GM21717 (cell line): Measurements from ENCODE around the gene RNF157.
"Not testable (repeated sequence)": the region's sequence is repeated elsewhere in the genome, so short reads cannot be mapped to it uniquely, and the experiment has no call there.

Experiments
- ATAC-seq: cut with Tn5 transposase; IDR thresholded peaks from one replicate; pipeline ENCODE4 v1.9.1; 2021; ENCODE audit warnings: mild to moderate bottlenecking, moderate library complexity; ENCODE audit not compliant: unreplicated experiment

Gene RNF157

DNA sequence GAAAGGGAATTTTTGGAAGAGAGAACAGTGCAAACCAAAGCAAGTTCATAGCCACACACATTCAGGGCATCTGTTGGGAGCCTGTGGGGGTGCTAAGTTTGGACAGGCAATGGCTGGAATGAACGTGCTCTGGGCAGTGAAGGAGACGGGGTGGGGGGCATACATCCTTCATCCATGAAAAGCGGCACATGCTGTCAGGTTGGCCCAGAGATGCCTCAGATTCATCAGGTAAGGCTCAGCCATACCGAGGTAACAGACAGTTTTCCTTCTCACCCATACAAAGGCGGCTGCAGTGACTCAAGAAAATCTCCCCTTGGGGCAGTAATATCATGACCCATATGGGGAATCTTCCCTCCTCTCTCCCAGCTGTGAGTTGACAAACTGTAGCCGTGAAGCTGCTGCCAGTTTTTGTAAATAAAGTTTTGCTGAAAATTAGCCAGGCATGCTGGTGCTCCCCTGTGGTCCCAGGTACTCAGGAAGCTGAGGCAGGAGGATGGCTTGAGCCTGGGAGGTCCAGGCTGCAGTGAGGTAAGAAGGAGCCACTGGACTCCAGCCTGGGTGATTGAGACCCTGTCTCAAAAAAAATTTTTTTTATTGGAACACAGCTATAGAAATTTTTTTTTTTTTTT lies 15.6 kb upstream of the RNF157 start:
- no peak for ATAC-seq

DNA sequence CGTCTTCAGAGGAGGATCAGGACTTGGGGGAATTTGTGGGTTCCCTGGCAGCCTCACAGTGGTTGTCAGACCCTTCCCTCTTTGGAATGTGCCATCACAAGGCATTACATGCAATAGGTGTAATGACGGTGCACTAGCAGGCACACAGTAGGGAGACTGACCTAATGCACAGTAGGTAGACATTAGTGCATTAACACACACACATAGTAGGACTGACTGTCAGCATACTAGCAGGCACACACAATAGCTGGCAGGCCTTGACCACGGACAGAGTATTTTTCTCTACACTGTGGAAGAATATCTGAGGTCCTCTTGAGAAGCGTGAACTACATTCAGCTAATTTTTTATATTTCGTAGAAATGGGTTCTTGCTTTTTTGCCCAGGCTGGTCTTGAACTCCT lies 14.0 kb upstream of the RNF157 start:
- ATAC-seq: no peak

DNA sequence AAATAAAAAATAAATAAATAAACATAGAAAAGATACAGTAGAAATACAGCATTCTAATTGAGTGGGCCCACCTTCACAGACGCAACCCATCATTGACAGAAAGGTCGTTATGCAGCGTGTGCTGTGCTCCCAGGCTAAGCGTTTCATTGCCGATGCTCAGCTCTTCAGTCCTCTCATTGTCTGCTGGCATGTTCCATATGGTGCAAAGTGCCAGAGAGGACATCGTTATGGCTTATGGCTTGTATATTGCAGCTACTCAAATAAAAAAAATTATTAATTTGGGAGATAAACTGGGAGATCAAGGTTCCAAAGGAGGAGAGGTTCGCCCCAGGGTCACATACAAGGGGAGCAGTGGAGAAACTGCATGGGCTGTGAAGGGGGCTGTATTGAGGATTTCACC lies 13.5 kb upstream of the RNF157 start:
- no peak for ATAC-seq

DNA sequence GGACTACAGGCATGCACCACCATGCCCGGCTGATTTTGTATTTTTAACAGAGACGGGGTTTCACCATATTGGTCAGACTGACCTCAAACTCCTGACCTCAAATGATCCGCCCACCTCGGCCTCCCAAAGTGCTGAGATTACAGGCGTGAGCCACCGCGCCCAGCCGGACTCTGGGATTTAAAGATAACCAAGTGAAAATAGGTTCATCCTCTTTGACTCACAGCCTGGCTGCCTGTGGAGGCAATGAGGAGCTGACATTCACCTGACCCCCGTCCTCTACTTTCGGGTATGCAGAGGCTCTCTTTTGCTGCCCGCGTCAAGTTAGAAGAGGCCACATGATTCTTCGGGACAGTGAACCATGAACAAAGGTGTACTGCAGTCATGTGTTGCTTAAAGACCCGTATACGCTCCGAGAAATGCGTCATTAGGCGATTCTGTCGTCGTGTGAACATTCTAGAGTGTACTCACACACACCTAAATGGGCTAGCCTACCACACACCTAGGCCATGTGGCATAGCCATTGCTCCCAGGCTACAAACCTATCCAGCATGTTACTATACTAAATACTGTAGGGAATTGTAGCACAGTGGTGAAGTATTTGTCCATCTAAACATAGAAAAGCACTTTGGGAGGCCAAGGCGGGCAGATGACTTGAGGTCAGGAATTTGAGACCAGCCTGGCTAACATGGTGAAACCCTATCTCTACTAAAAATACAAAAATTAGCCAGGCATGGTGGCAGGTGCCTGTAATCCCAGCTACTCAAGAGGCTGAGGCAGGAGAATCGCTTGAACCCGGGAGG lies 12.9 kb upstream of the RNF157 start:
- not testable (repeated sequence) for ATAC-seq

DNA sequence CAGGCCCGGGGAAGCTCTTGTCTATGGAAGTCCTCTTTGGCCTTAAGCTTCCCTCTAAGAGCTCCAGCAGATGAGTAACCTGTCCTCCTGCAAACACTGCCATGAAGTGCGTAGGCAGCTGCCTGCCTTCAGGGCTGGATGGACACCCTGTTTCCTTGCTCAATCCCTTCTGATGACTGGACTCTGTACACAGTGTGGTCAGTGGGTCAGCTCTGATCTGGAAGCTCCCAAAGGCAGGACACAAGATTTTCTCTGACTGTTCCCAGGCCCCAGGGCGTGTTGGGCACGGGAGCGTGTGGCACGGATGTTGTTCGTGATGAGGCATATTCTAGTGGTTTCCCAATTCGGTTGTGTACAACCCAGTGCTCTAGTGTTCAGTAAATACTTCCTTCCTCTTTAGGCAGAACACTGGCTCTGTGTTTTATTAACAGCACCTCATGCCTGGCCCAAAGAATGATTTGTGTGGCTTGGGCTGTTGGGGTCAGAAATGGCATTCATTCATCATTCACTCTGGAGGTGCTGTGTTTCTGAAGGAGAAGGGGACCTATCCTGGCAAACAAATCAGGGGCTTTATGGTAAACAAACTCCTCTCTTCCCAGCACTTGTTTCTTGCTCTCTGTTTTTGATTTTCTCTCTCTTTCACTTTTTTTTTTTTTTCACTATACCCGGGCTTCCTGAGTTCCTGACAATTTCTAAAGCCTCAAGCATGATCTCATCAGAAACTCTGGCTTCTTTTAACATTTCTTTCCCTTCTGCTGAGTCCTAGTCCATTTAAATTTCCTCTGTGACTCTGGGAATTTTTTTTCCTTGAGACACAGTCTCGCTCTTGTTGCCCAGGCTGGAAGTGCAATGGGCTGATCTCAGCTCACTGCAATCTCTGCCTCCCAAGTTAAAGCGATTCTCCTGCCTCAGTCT lies 12.0 kb upstream of the RNF157 start:
- no peak for ATAC-seq

DNA sequence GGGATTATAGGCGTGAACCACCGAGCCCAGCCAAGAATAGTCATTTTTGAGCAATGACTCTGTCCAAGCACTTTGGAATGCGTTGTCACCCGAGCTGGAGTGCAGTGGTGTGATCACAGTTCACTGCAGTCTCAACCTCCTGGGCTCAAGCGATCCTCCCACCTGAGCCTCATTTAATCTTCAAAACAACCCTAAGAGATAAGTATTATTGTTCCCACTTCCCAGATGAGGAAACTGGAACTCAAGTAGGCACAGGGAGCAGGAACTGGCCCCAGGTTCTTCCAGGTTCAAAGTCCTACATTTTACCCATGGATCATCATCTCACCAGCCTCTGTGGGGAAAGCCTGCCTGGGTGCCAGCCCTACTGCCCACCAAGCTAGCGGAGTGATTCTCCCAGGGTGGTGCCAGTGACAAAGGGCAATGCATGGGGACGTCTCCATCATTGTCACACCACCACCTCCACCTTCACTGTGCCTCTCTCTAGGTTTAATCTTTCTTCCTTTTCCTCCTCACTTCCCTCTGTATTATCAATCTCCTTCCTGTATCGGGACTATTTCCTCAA lies 11.3 kb upstream of the RNF157 start:
- no peak for ATAC-seq

DNA sequence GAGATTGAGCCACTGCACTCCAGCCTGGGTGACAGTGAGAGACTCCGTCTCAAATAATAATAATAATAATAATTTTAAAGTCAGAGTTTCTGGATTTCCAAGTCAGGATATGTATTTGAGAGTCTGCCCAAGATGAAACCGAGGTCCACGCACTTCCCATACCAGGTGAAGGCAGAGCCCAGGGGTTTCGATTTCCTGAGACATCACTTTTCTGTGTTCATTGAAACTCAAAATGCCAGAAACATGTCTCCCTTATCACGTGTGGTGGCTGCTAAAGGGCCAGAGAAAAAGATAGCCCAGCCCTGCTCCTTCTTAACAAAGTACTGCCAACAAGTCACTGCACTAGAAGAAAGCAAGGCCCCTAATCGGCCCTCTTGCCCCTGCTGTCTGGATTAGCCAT lies 9.8 kb upstream of the RNF157 start:
- no peak for ATAC-seq

DNA sequence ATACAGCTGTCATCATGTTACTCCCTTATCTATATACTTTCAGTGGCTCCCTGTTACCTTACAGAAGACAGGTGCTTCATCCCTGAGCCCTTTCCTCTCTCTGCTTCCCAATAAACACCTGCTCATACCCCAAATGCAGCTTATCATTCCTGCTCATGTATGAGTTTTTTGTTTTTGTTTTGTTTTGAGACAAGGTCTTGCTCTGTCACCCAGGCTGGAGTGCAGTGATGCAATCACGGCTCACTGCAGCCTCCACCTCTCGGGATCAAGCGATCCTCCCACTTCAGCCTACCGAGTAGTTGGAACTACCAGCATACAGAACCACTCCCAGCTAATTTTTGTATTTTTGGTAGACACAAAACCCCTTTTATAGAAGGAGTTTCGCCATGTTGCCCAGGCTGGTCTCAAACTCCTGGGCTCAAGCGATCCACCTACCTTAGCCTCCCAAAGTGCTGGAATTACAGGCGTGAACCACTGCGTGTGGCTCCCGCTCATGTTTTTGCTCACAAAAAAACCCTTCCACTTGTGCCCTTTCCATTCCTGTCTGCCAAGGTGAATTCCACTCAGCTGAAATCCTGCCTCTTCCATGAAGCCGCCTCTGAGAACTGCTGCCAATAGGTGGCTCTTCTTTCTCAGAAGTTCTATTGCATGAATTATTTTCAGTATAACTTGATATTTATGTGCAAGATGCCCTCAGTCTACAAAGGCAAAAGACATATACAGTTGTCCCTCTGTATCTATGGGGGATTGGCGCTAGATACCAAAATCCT lies 7.9 kb upstream of the RNF157 start:
- ATAC-seq: no peak

DNA sequence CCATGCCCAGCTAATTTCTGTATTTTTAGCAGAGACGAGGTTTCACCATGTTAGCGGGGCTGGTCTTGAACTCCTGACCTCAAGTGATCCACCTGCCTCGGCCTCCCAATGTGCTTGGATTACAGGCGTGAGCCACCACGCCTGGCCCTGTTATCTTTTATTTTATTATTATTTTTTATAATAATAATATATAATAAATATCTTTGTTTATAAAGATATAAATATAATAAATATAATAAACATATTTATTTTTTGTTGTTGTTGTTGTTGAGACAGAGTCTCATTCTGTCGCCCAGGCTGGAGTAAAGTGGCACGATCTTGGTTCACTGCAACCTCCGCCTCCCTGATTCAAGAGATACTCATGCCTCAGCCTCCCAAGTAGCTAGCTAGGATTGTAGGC lies 7.0 kb upstream of the RNF157 start:
- ATAC-seq: no peak

DNA sequence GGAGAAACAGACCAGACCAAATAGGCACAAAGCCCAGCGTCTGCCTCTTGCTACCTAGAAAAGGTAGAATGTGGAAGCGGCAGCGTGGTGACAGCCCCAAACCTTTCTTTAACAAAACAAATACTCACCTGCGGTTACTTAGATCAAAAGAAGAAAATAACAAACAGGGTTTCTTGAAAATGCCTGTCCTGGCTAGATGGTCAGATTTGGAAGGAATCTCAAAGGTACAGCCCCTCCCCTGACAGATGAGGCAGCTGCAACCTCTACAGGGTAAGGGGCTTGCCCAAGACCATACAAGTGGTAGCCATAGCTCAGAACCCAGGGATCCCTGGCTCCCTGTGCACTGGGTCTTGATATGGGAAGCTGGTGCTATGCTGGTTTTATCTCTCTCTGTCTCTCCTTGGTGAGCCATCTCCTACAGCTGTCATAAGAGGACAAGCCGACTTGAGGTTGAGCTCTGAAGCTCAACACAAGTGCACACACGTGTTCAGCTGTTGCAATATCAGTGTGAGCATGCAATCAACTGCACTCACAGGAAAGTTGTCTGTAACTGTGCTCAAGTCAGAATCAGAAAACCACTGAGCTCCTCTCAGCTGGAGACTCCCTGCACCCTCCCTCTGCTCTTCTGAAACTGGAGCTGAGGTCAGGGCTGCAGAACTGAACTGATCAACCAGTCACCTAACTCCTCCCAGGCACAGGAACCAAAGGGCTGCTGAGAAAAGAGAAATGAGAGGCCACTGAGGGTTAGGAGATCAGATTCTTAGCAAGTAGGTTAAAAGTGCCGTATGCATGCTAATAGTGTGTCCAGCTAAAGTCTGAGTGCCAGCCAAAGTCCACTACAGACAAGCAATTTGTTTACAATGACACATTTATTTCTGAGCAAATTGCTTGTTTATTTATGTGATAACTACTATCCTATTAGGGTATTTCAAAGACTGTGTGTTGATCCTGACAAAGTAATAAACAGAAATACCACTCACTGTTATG lies 6.1 kb upstream of the RNF157 start:
- peak; percentile 89 for ATAC-seq

DNA sequence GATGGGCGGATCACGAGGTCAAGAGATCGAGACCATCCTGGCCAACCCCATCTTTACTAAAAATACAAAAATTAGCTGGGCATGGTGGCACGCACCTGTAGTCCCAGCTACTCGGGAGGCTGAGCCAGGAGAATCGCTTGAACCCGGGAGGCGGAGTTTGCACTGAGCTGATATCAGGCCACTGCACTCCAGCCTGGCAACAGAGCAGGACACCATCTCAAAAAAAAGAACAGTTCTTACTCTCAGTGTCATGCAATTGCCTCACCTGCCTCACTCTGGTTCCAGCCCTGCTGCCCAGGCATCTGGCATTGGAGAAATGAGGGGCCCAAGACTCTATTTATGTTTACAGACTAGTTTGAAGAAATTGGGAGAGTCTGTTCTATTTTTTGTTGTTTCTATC lies 4.4 kb upstream of the RNF157 start:
- ATAC-seq: not testable (repeated sequence)

DNA sequence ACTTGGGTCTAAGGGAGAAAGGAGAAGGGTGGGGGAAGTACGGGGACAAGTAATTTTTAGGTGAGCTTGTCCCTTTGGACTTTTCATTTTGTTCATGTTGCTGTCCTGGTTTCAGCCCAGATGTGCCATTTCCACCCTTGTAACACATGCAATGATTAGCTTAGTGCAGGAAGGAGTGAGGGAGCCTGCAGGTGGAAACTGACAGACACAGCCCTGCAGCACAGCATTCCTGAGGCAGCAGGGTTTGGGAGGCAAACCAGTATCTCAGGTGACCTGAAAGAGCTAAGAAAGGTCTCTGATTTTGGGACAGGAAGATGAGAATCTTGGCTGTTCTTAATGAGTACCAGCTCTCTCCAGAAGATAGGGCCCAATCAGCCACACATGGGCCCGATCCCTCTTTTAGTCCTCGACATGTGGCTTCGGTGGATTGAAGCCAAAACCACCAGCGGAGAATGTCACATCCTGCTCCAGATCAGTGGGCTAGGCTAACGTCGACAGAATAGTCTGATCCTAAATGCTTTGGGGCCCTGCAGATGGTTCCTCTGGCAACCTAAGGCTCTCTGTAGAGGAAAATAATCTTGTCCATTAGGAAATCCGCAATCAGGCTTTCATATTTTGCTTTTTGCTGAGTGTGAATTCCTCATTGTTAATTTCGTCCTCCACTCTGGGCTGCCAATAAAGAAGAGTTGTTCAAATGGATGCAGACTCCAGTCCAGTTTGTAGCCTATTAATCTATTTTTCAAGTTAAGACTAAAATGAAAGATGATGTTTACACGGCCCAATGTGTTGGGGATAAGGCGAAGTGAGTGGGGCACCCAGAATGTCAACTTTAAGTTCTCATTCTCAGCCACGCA lies 3.8 kb upstream of the RNF157 start:
- no peak for ATAC-seq

DNA sequence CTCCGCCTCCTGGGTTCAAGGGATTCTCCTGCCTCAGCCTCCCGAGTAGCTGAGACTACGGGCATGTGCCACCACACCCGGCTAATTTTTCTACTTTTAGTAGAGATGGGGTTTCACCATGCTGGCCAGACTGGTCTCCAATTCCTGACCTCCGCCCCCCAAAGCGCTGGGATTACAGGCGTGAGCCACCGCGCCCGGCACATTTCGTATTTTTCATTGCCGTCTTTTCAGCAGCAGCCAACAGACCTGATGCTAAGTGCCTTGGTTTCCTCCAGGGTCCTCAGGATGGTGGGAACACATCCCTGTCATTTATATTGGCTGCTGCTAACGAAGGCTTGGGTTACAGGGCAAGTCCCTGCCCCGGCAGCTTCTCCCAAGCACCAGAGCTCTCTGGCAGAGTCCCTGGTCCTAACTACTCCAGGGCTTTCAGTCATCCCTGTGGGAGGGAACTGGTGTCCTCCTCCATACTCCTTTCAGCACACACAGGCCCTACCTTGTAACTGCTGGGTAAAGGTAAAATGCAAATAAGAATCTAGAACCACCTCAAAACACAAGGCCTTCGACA lies 1.5 kb upstream of the RNF157 start:
- ATAC-seq: no peak

DNA sequence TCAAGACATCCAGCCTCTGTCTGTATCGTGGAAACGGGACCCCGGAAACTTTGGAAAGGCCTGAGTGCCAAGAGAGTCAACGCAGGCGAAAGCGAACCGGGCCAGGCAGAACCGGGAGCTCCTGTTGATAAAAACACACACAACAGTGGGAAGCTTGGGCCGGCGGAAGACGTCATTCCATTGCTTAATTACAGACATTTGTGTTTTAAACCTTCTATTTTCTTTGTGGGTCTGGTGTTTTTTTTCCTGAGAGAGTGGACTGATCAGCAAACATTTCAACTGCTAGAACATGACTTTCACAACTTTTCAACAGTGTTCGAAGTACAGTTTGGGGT lies 878 bp upstream of the RNF157 start:
- ATAC-seq: no peak

DNA sequence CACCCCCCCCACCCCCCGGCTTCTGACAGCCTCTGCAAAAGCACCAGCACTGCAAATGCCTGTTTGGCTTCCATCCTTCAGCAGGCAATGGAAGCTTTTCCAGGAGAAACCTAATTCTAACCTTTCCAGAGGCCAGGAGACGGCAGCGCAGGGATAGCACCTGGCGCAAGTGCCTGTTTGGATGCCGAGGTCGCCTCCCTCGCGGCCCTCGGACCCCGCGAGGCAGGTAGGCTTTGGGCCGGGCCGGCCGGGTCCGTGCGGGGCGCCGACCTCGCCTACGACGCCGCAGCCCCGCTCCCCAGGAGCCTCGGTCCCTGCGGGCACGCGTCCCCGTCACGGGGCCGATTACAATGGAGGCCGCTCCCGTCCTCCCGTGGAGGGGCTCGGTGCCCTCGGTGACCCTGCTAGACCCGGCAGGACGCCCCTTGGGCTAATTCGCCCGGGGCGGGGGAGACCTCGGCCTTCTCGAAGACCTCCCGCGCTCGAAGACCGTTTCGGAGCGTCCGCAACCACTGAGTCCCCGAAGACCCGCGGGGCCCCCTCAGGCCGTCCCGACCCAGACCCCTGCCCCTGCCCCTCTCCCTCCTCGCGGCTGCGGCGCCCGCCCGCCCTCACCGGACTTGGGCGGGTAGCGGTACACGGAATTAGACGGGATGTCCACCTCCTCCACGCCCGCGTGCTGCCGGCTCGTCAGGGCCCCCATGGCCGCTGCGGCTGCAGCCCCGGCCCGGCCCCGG lies 587 bp downstream of the RNF157 start:
- ATAC-seq: no peak

DNA sequence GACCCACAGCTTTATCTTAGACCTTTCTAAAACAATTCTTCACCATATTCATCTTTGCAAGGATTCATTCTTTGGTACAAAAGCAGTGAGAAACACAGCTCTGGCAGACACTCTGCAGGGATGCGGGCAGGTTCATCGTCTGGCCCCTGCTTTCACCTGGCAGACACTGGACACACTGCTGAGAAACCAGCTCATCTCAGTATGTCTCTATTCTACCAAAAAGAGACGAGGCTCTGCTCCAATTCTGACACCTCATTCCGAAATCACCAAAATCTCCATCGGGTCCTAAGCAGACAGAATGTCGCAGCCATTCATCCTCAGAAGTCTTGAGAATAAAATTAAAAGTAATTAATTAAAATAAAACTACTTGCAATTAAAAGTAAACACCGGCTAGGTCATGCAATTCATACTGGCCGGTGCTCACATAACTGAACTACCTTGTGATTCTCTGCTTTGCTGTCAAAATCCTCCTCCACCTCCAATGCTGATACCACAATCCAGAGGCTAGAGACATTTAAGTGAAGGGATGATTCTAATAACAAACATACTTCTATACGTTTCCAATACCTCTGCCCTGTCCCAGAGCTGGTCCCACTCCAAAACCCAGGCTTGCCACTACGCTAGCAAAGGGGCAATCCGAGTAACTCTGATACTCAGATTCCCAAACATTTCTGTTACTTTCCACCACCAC lies 1.3 kb downstream of the RNF157 start:
- no peak for ATAC-seq

DNA sequence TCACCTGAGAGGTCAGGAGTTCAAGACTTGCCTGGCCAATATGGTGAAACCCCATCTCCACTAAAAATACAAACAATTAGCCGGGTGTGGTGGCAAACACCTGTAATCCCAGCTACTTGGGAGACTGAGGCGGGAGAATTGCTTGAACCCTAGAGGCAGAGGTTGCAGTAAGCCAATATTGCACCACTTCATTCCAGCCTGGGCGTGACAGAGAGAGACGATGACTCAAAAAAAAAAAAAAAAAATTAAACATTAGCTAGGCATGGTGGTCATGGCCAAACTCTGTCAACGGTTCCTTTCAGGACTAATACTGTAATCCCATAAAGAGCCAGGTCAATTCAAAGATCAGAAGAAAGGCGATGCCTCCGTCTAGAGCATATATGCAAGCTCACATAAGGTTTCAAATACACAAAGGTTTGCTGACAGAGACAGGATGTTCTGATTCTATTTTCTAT lies 2.4 kb downstream of the RNF157 start:
- no peak for ATAC-seq
